GM21825 (cell line): ENCODE results near the gene CHRNB2.

ENCODE experiments used
- ATAC-seq: cut with Tn5 transposase; IDR thresholded peaks from one replicate; pipeline ENCODE4 v1.9.1; 2021; ENCODE audit warnings: mild to moderate bottlenecking, moderate library complexity; ENCODE audit not compliant: unreplicated experiment

The CHRNB2 gene

GRCh38 chr1:154608397-154609270, 41.1 kb downstream of the CHRNB2 start:
- ATAC-seq, result no peak

- ATAC-seq, result no peak
Measured at GRCh38 chr1:154609398-154610380, 42.1 kb downstream of the CHRNB2 start.

- ATAC-seq, result no peak
Measured at GRCh38 chr1:154611150-154611862, 43.7 kb downstream of the CHRNB2 start.

GRCh38 chr1:154614247-154614646, 46.7 kb downstream of the CHRNB2 start:
- ATAC-seq, result no peak

DNA sequence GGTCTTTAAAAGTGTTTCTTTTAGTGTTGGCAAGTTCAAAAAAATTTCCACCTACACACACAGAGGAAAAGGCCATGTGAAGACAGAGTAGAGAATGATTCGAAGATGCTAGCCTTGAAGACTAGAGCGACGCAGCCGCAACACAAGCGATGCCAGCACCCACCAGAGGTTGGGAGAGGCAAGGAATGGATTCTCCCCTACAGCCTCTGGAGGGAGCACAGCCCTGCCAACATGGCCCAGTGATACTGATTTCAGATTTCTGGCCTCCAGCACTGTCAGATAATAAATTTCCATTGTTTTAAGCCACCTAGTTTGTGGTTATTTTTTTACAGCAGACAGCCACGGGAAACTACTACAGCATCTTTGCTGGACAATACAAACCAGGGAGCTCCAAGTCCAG, 47.3 kb downstream of the CHRNB2 start:
- no peak for ATAC-seq

DNA sequence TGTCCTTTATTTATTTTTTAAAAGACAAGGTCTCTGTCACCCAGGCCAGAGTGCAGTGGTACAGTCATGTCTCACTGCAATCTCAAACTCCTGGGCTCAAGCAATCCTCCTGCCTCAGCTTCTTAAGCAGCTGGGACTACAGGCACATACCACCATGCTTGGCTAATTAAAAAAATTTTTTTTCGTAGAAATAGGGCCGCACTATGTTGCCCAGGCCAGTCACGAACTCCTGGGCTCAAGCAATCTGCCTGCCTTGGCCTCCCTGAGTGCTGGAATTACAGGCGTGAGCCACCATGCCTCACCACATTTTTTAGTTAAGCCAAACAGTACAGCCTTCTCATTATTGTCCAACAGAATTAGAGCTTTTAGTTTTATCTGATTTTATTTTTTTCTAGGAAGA, 47.8 kb downstream of the CHRNB2 start:
- no peak for ATAC-seq

DNA sequence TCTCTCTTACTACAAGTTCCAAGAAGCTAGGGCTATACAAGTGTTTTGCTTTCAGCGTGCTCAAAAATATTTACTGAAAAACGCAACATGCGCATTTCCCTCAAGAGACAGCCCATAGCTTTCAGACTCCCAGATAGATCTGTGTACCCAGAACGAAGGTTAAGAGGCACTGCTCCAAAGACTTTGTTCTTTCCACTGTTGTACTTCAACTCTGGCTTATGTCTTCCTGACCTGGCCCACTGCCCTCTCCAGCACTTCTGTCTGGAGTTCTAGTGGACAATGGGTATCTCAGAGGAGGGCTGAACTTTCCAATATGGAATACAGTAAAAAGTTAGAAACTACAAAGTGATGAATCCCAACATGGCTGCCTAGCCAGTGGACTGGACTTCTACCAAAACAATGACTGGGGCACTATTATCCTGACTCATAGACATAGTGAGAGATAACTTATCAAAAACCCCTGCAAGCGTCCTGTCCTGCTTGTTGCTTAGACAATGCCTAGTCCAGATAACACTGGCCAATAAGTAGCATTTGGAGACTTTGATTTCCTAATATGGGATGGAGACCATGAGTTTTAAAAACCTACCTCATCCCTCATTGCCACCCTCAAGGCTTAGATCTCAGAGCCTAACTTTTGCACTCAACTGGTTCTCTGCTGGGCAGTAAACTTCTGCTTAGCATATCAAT, 49.2 kb downstream of the CHRNB2 start:
- ATAC-seq, result no peak

DNA sequence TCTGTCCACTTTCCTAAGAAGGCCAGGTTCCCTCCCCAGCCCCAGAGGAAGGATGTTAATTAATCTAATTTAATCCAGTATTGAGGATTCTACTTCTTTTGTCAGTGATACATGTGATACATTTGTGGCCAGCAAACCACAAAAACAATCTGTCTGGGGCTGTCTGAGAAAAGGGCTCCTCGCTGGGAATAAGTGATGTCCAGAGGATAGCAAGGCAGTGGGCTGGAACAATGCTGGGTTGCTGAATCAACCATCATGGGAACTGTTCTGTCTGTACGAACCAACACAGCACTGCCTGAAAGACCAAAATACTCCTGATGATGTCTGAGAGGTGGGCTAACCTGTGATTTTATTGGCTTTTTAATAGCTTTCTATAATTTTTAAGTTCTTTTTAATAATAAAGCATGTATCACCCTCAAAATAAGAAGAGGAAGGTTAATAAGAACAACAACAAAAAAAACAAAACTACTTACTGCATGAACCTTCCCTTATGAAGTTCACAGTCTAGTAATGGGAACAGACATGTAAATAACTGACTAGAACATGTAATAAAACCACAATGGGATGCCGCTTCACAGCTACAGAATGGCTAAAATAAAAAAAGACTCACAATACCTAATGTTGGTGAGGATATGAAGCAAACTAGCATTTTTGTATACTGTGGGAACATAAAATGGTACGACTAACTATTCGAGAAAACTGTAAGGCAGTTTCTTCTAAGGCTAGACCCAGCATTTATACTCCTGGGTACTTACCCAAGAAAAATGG, 51.8 kb downstream of the CHRNB2 start:
- no peak for ATAC-seq

DNA sequence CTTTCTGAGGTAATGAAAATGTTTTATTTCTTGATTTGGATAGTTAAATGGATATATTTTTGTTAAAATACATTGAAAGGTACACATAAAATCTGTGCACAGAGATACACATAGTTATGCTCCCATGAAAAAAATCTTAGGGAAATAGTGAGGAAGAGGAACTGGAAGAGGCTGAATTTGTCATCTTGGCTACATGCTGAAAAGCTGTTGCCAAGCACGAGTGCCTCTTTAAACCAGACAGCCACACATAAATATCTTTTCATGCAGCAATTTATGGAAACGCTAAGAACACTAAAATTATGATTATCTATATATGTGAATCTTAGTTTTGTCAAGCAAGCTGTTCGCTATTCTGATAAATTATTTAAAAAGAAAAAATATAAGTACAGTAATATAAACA, 53.2 kb downstream of the CHRNB2 start:
- ATAC-seq, result no peak

DNA sequence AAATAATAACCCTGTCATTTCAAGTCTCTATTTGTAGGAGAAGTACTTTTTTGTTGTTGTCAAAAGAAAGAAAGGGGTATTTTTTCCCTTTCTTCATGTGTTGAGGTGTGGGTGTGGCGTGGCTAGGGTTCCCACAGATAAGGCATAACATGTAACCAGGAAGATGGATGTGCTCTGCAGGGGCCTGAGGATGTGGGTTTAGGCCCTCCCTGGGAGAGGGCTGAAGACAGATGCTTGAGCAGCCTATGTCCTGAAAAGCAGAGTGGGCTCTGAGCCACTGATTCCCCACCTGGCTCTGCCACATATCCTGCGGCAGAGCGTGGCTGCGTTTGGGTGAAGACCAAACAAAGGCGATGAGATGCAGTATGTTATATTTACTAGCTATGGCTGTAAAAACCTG, 54.3 kb downstream of the CHRNB2 start:
- no peak for ATAC-seq

GRCh38 chr1:154622503-154623039, 55.0 kb downstream of the CHRNB2 start:
- no peak for ATAC-seq

- ATAC-seq, result no peak
Measured at GRCh38 chr1:154623358-154623757, 55.8 kb downstream of the CHRNB2 start.

DNA sequence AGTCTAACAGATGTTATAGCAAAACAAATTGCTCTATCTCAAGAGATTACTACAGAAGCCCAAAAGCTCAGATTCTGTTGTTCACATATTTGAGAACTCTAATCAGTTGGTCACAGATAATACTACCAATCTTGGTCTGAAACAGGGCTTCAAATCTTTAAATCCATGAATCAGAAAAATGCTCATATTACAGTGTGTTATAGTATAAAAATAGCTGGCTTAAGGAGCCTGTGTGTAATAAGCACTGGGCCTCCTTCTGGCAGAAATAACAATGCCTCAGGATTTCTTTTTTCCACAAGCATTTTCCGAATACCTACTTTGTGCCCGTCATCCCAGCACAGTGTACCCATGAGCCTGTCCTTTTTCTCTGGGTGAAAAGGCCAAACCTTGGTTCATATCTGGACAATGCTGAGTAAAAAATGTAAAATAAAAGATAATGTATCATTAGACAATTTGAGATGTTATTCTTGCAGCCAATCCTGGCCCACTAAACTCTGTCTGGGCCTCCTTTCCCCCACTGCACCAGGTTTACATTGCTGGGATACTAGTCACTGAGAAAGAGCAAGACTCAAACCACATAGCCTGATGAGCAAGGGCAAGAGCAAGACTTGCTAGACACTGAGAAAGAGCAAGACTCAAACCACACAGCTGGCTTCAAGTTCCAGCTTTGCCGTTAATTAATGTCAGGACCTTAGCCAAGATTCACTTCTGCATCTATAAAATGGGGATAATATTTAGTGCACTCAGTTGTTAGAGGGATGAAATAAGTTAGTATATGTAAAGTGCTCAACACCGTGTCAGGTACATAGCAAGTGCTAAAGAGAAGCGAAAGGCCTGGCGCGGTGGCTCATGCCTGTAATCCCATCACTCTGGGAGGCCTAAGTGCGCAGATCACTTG, 57.4 kb downstream of the CHRNB2 start:
- ATAC-seq, result no peak

- peak; percentile 12 for ATAC-seq
Measured at GRCh38 chr1:154626456-154627256, 59.1 kb downstream of the CHRNB2 start.

DNA sequence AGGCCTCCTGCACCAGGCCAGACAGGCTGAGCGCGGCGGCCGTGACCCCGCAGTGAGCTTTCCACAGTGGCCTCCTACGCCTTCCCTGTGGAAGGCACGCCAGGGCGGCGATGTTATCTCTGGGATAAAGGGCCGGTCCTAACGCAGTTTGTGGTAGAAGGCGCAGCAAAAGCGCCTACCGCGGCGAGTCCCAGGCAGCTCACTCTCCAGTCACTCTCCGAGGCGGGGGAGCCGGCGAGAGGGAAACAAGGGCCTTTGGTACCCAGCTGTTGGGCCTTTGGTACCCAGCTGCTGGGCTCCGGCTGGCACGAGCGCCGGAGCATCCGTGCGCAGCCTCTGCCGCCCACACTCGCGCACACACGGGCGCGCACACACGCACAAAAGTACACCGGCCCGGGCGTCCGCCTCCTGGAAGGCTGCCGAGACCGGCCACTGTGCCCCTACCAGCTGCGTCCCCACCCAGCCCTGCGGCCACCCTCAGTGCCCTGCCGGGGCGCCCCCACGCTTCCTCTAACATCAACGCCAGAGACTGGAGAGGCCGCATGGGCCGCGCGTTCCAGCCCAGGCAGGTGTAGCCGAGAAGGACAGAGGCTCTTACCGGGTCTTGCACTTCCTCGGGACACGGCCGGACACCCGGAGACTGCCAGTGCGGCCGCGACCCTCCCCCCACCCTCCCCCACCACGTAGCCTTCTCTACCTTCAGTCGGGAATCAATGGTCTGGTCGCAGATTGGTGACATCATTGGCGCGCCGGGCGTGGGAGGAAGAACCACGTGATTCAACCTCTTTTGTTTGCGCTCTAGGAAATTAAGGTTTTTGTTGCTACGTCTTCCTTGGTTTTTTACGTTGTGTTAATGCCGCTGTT, 59.9 kb downstream of the CHRNB2 start:
- peak; percentile 48 for ATAC-seq

DNA sequence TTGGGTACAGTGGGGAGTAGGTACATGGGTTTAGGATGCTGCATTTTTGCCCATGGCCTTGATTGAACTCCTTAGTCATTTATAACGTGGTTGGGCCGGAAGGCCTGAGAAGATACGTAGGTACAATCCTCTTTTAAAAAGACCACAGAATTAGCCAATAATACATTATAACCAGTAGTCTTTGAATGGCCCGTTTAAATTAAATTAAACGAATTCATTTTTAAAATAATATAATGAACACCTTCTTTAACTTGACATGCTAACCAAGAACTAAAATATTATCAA, 60.5 kb downstream of the CHRNB2 start:
- no peak for ATAC-seq
